Stimulated activated CD4-positive, alpha-beta T cell treated with anti-CD3 and anti-CD28 coated beads, Interleukin-2, amount 100 ng/mL, for 4 hours (primary cell): ENCODE results near the gene DET1.
"Not testable (repeated sequence)": the region's sequence is repeated elsewhere in the genome, so short reads cannot be mapped to it uniquely, and the experiment has no call there.

Source experiments
- DNase-seq: peaks from one replicate; pipeline ENCODE4 v3.0.0-alpha.2; 2020; ENCODE audit warnings: low read depth

Gene DET1

GRCh38 chr15:88493844-88494243 lies 52.6 kb downstream of the DET1 start:
- no peak for DNase-seq

- no peak for DNase-seq
Measured at GRCh38 chr15:88491158-88491557, 55.3 kb downstream of the DET1 start.

- DNase-seq: no peak
Measured at GRCh38 chr15:88490036-88490435, 56.4 kb downstream of the DET1 start.

- DNase-seq: no peak
Measured at GRCh38 chr15:88489321-88489720, 57.2 kb downstream of the DET1 start.

- DNase-seq: no peak
Measured at GRCh38 chr15:88487796-88488523, 58.5 kb downstream of the DET1 start.

- DNase-seq: no peak
Measured at GRCh38 chr15:88487178-88487795, 59.2 kb downstream of the DET1 start.

GRCh38 chr15:88484682-88485331 lies 61.7 kb downstream of the DET1 start:
- no peak for DNase-seq

GRCh38 chr15:88482263-88482662 lies 64.2 kb downstream of the DET1 start:
- DNase-seq: no peak

- no peak for DNase-seq
Measured at GRCh38 chr15:88480981-88481380, 65.5 kb downstream of the DET1 start.

- DNase-seq: no peak
Measured at GRCh38 chr15:88479169-88479568, 67.3 kb downstream of the DET1 start.

GRCh38 chr15:88477904-88478303 lies 68.6 kb downstream of the DET1 start:
- DNase-seq: no peak

- DNase-seq: no peak
Measured at GRCh38 chr15:88477126-88477525, 69.4 kb downstream of the DET1 start.

GRCh38 chr15:88476635-88477060 lies 69.8 kb downstream of the DET1 start:
- DNase-seq: peak; percentile 5

- not testable (repeated sequence) for DNase-seq
Measured at GRCh38 chr15:88473661-88474293, 72.7 kb downstream of the DET1 start.

- DNase-seq: no peak
Measured at GRCh38 chr15:88472225-88472624, 74.3 kb downstream of the DET1 start.

GRCh38 chr15:88470625-88471372 lies 75.7 kb downstream of the DET1 start:
- no peak for DNase-seq

- no peak for DNase-seq
Measured at GRCh38 chr15:88469321-88469720, 77.2 kb downstream of the DET1 start.

GRCh38 chr15:88468721-88469120 lies 77.8 kb downstream of the DET1 start:
- DNase-seq: not testable (repeated sequence)

GRCh38 chr15:88467935-88468528 lies 78.4 kb downstream of the DET1 start:
- DNase-seq: no peak

- peak; percentile 83 for DNase-seq
Measured at GRCh38 chr15:88467073-88467934, 79.2 kb downstream of the DET1 start, which contains the start of the genes MRPL46 and MRPS11. Gene MRPL46 (minus strand): TSS chr15:88467388. CDS start chr15:88467377, 11 bp downstream. Gene MRPS11 (plus strand): TSS chr15:88467708. CDS start chr15:88467718, 10 bp downstream.
